ENCODE results near the gene PLEKHH2. TPM values are rescaled to one million over a fixed set of nuclear protein-coding genes. Genes with fewer than 3 reads are reported as not detected.

PLEKHH2 gene
- total RNA-seq (2022) (0.93 and 1.2 TPM in 2 replicates), Bru-seq, nascent RNA (percentile 34 among the genes with signal in this experiment), BruChase-seq, experiment 1, labeled RNA remaining after a 6-hour chase (percentile 31 among the genes with signal in this experiment), BruChase-seq, experiment 2, labeled RNA remaining after a 2-hour chase (percentile 31 among the genes with signal in this experiment)
- long read RNA-seq, partial matches to known transcripts: 1 of 1 reads
- long read RNA-seq, other reads (novel, unspliced or antisense): 0 of 1 reads

GRCh38 chr2:43637030-43637803 lies at the start of gene PLEKHH2:
TSS of gene PLEKHH2 (plus strand) at chr2:43637260. CDS start at chr2:43644674, 7,414 bp downstream.
- intact Hi-C loops (cut with micrococcal nuclease): no loop called here
- Mint-ChIP-seq H3K4me1 (ENCODE audit: insufficient read depth, unreplicated experiment) (peaks cover 21% of the 10 kb centered on the region), H3K9me3 (ENCODE audit: unreplicated experiment) (no peaks in the 10 kb centered on the region), H3K27me3 (ENCODE audit: insufficient read depth, unreplicated experiment) (peaks cover 22% of the 10 kb centered on the region), H3K27ac (ENCODE audit: low read depth, unreplicated experiment) (no peak within 1 kb of the TSS), H3K4me3 (ENCODE audit: unreplicated experiment) (peak within 1 kb of the TSS; percentile 82), H3K36me3 (ENCODE audit: insufficient read depth, unreplicated experiment) (no peaks in the 10 kb centered on the region)
- DNase-seq (ENCODE audit: unreplicated experiment): peak; percentile 84
- BruUV-seq (replicated peaks): no TSS peak
- TF ChIP-seq CTCF (IDR thresholded peaks at IDR 0.05; ENCODE audit: unreplicated experiment): no peak
- ChIA-PET POLR2A (interaction anchor here (0.6 to 1.6 kb wide), 7 partner anchors 12 to 358 kb away, joined by 3 to 8 read pairs (median 3); partner anchors contain the start of genes DYNC2LI1 and LRPPRC), CTCF (interaction anchor here (0.6 to 0.7 kb wide), 4 partner anchors 85 to 436 kb away, joined by 3 read pairs; no protein-coding TSS in a partner anchor)

- no peak overlapping the region for H3K4me3 Mint-ChIP-seq (ENCODE audit: unreplicated experiment)
- intact Hi-C loops (cut with micrococcal nuclease): no loop called here
- no peaks in the 10 kb centered on the region for H3K9me3 Mint-ChIP-seq (ENCODE audit: unreplicated experiment)
- DNase-seq (ENCODE audit: unreplicated experiment): peak; percentile 3
- CTCF ChIA-PET: interaction anchor here (0.6 to 0.7 kb wide), 2 partner anchors 11 to 812 kb away, joined by 3 to 4 read pairs; no protein-coding TSS in a partner anchor
- H3K4me1 Mint-ChIP-seq (ENCODE audit: insufficient read depth, unreplicated experiment): peaks cover 17% of the 10 kb centered on the region
- H3K27ac Mint-ChIP-seq (ENCODE audit: low read depth, unreplicated experiment): no peak overlapping the region
- H3K27me3 Mint-ChIP-seq (ENCODE audit: insufficient read depth, unreplicated experiment): no peaks in the 10 kb centered on the region
- no peak for TF ChIP-seq CTCF (IDR thresholded peaks at IDR 0.05; ENCODE audit: unreplicated experiment)
- no TSS peak for BruUV-seq (replicated peaks)
- H3K36me3 Mint-ChIP-seq (ENCODE audit: insufficient read depth, unreplicated experiment): peaks cover 56% of the 10 kb centered on the region
- POLR2A ChIA-PET: interaction anchor here (0.9 kb wide), 1 partner anchor 291 kb away, joined by 5 read pairs; no protein-coding TSS in a partner anchor
These were observed 44.6 kb upstream of the PLEKHH2 start for GRCh38 chr2:43592443-43592842.

- intact Hi-C loops (cut with micrococcal nuclease): no loop called here
- Mint-ChIP-seq H3K4me1 (ENCODE audit: insufficient read depth, unreplicated experiment) (peaks cover 17% of the 10 kb centered on the region), H3K27me3 (ENCODE audit: insufficient read depth, unreplicated experiment) (no peaks in the 10 kb centered on the region), H3K27ac (ENCODE audit: low read depth, unreplicated experiment) (no peak overlapping the region), H3K4me3 (ENCODE audit: unreplicated experiment) (no peak overlapping the region), H3K9me3 (ENCODE audit: unreplicated experiment) (no peaks in the 10 kb centered on the region), H3K36me3 (ENCODE audit: insufficient read depth, unreplicated experiment) (peaks cover 48% of the 10 kb centered on the region)
- TF ChIP-seq CTCF (IDR thresholded peaks at IDR 0.05; ENCODE audit: unreplicated experiment): no peak
- BruUV-seq (replicated peaks): no TSS peak
- ChIA-PET POLR2A (interaction anchor here (0.6 to 0.9 kb wide), 3 partner anchors 290 to 506 kb away, joined by 3 to 5 read pairs (median 3); no protein-coding TSS in a partner anchor), CTCF (interaction anchor here (0.6 to 1.6 kb wide), 4 partner anchors 12 to 355 kb away, joined by 3 to 7 read pairs (median 4); no protein-coding TSS in a partner anchor)
- DNase-seq (ENCODE audit: unreplicated experiment): no peak
These were observed 43.8 kb upstream of the PLEKHH2 start for GRCh38 chr2:43593254-43593653.

- no peak for TF ChIP-seq CTCF (IDR thresholded peaks at IDR 0.05; ENCODE audit: unreplicated experiment)
- ChIA-PET CTCF (interaction anchor here (0.6 to 3.7 kb wide), 2 partner anchors 11 to 17 kb away, joined by 3 to 21 read pairs; no protein-coding TSS in a partner anchor), POLR2A (interaction anchor here (0.6 to 1.3 kb wide), 2 partner anchors 14 to 288 kb away, joined by 3 read pairs; no protein-coding TSS in a partner anchor)
- no TSS peak for BruUV-seq (replicated peaks)
- no peak for DNase-seq (ENCODE audit: unreplicated experiment)
- intact Hi-C loops (cut with micrococcal nuclease): no loop called here
- Mint-ChIP-seq H3K36me3 (ENCODE audit: insufficient read depth, unreplicated experiment) (peaks cover 42% of the 10 kb centered on the region), H3K27ac (ENCODE audit: low read depth, unreplicated experiment) (peak overlapping the region; percentile 99), H3K27me3 (ENCODE audit: insufficient read depth, unreplicated experiment) (peaks cover 3% of the 10 kb centered on the region), H3K4me1 (ENCODE audit: insufficient read depth, unreplicated experiment) (peaks cover 17% of the 10 kb centered on the region), H3K9me3 (ENCODE audit: unreplicated experiment) (no peaks in the 10 kb centered on the region), H3K4me3 (ENCODE audit: unreplicated experiment) (peak overlapping the region; percentile 90)
These were observed 42.2 kb upstream of the PLEKHH2 start for GRCh38 chr2:43594875-43595274.
